ENCODE results near the gene FANCI.

The FANCI gene

DNA sequence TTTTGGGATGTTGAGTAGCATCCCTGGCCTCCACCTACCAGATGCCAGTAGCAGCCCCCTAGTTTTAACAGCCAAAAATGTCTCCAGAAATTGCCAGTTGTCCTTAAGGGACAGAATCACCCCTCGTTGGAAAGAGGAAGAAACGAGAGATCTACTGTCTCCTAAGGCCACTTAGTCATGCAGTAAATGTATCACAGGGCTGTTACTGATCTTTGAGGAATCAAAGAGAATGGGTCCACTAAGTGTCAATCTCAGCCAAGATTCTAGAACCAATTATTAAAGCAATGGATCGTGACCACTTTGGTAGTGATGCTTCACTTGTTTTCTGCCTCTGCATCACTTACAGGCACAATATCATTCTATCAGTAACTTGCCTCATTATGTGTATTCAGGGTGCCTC, 64.5 kb downstream of the FANCI start:
- no peak for DNase-seq

GRCh38 chr15:89309993-89310392, 66.2 kb downstream of the FANCI start:
- DNase-seq: no peak

GRCh38 chr15:89315375-89315929, 71.7 kb downstream of the FANCI start:
- DNase-seq: no peak

GRCh38 chr15:89316504-89316903, 72.7 kb downstream of the FANCI start:
- DNase-seq: no peak

DNA sequence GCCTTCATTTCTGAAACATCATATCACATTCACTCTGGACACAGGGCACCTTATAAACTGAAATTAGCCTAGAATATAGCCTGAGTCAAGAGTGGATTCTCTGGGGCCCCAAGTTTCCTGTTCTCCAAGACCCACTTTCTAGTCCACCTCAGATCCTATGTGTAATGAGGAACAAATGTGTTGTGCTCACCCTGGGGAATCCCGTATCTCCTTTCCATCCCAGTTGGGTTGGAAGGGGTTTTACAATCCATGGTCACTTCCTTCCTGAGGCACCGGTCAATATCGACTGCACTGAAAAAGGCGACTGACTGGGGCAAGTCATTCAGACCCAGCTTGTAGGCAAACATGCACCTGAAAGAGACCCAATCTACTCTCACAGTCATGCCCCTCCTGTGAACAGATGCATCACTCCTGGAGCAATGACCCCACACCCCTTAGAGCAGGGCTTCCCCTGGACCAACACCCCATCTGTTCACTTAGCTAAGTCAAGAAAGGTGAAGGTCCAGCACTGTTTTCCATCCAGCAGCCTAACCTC, 73.5 kb downstream of the FANCI start:
- no peak for DNase-seq

- no peak for DNase-seq
These were observed 75.9 kb downstream of the FANCI start for GRCh38 chr15:89319678-89320077.

GRCh38 chr15:89320200-89320599, 76.4 kb downstream of the FANCI start:
- no peak for DNase-seq

GRCh38 chr15:89321521-89322410, 78.0 kb downstream of the FANCI start:
- DNase-seq: no peak

DNA sequence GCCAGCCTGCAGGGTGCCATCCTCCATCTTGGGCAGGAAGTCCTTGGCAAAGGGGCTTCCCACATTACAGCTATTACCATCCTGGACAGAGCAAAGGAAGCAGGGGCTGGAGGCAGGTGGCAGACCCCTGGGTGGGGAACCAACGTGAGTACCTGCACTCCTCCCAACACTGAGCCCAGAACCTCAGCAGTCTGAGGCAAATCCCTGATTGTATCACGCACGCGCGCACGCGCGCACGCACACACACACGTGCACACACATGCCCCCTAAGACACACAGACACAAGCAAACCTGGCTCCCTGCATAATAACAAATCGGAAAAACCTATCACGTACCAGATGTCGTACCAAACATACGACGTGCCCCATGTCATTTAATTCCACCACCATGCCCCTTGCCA, 79.0 kb downstream of the FANCI start:
- no peak for DNase-seq

DNA sequence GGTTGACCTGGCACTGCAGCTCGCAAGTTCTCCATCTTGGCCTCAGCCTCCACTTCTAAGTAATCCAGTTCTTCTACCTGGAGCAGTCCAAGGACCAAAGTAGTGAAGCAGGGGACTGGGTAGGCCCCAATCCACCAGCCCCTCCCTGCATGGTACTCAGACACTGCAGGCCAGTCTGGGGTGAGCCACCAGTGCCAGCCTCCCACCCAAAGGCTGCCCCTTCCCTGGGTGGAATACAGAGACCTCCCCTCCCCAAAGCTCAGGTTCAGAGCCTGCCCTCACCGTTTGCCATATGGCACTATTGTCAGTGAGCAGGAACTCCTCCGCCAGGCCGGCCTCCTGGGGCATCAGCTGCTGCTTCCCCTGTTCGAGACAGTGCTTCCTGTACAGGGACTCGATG, 80.0 kb downstream of the FANCI start:
- no peak for DNase-seq

DNA sequence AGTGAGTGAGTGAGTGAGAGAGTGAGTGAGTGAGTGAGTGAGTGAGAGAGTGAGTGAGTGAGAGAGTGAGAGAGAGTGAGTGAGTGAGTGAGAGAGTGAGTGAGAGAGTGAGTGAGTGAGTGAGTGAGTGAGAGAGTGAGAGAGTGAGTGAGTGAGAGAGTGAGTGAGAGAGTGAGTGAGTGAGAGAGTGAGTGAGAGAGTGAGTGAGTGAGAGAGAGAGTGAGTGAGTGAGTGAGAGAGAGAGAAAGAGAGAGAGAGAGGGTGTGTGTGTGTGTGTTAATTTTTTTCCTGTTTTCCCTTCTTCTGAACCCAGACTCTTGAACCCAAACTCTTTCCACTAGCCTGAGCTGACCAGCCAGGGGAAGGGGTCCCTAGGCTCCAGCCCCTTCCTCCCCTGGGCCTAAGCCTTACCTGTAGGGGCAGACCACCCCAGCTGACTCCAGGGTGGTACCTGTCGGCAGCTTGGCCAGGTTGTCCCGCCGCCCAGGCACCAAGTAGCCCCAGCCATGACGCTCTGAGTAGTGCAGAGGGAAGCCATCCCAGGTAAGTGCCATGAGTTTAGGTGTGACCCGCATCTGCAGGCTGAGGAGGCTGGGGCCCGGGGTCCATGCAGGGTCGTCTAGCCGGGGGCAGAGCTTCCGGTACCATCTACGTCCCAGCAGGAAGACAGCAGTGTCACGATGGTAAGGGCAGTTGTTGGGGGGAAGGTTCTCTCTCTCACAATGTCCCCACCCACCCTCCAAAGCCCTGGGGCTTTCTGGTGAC, 81.4 kb downstream of the FANCI start:
- DNase-seq: no peak

GRCh38 chr15:89326316-89326715, 82.5 kb downstream of the FANCI start:
- DNase-seq: peak in 1 of 2 experiments; percentile 70

GRCh38 chr15:89327113-89327512, 83.3 kb downstream of the FANCI start:
- DNase-seq: no peak

DNA sequence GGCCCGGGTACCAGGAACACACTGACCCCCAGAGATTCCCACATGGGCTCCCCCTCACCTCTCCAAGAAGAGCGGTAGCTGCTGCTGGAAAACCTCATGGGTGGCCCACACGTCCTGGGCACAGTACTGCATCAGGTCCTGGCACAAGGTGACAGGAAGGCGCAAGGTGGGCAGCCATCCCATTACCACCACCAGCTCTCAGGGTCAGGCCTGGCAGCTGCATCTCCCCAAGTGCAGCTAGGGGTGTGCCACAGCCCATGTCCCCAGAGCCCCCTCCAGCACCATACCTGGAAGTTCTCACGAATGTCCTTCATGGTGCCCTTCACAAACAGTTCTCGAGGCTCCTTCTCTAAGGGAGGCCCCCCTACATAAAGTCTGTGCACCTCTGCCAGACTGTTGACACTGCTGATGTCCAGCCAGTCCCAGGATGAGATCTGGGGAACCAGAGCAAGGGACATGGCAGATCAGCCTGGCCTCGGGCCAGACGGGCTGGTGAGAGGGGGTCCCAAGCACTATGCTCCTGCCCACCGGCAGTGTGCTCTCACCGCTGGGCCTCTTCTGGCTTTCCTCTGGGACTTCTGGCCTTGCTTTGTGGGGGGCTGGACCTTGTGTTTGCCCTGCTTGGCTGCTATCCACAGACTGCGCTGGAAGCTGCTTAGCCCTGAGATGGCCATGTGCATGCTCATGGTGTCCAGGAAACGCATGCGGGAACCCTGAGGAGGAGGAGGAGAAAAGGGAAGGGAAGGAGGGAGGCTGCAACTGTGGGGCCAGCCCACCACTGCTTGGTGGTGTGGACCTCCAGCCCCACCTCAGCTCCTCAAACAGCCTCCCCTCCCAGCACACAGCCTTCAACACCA, 84.8 kb downstream of the FANCI start:
- DNase-seq: no peak

DNA sequence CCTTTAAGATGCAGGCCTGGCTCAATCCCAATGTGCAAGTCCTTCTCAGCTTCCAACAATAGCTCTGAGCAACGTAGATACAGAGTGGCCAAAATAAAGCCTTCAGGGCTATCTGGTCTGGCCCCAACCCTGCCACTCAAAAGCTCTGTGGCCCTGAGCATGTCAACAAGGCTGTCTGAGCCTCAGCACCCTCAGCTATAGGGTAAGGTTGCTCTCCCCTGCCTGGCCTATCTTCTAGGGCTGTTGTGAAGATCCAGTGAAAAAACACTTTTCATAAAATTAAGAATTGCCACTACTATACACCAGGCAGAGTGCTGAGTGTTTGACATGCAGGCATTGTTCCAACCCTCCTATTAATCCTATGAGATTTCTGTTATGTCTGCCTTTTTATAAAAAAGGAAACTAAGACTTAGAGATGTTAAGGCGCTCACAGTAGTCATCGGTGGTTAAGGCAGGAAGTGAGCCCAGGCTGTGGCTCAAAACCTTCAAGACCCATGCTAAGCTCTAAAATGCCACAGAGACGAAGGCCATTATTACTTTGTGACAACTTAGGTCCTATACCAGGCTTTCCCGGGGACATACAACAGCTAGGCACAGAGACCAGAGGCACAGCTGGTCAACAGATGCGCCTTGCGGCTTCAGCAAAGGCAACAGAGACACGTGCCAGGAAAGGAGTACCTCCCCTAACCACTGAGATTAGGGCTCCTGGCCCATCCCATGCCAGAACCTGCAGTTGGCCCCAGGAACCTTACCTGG, 85.7 kb downstream of the FANCI start:
- DNase-seq: peak; percentile 50

GRCh38 chr15:89330119-89330518, 86.3 kb downstream of the FANCI start:
- DNase-seq: no peak

GRCh38 chr15:89330881-89331595, 87.3 kb downstream of the FANCI start:
- no peak for DNase-seq

DNA sequence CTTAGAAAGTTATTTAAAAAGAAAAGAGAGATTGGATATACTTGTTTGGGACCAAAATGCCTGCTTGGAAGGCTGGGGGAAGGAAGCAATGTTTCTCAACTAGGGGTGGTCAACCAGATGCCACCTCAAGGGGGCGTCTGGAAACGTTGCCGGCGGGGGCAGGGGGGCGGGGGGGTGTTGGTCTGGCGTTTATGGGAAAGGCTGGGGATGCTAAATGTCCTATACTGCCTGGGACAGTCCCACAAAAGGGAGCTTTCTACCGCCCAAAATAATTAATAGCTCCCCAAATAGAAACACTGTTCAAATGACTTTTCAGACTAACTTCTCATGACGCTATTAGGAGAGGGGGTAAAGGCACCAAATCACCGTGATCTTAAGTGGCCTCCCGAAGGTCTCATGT, 88.7 kb downstream of the FANCI start:
- DNase-seq: peak in 1 of 2 experiments; percentile 45

DNA sequence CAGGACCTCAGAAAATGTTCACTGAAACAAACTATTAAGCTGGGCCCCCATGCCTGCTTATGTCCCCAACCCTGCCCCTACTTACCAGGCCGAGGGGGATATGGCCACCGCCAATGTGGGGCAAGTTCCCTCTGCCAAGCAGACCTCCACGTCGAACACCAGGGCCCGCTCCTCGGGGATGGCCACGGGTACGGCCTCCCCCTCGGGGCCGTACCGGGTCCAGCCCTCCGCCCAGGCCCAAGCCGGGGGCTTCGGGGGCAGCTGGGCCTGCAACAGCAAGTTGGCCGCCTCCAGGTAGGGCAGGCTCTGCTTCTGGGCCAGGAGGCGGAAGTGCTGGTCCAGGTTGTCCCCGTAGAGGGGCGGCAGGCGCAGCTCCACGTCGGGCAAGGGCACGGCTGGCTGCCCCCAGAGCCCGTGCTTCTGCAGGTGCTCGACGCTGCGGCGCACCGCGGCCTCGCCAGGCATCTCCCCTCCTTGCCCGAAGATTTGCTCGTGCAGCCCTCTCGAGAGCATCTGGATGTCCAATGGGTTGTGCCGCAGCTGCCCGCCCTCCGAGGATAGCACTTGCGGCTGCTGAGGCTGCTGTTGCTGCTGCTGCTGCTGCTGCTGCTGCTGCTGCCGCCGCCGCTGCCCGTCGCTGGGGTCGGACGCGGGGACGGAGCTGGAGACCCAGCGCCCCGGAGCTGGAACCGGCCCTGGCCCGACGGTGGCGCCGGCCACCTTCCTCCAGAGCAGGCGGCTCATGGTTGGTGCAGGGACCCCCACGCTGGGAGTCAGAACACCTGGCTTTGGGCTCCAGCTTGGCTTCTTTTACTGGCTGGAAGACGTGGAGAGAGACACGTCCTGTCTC, 89.5 kb downstream of the FANCI start:
- no peak for DNase-seq

- no peak for DNase-seq
These were observed 90.3 kb downstream of the FANCI start for GRCh38 chr15:89333959-89334509.

Measured in Kasumi-1 (cell line).